Measurements from ENCODE around the gene ARHGEF4. TPM values are rescaled to one million over a fixed set of nuclear protein-coding genes. Genes with fewer than 3 reads are reported as not detected.
A peak's percentile ranks its signal among the peaks of the same experiment; 100 is the strongest.

ARHGEF4 gene, protein sequence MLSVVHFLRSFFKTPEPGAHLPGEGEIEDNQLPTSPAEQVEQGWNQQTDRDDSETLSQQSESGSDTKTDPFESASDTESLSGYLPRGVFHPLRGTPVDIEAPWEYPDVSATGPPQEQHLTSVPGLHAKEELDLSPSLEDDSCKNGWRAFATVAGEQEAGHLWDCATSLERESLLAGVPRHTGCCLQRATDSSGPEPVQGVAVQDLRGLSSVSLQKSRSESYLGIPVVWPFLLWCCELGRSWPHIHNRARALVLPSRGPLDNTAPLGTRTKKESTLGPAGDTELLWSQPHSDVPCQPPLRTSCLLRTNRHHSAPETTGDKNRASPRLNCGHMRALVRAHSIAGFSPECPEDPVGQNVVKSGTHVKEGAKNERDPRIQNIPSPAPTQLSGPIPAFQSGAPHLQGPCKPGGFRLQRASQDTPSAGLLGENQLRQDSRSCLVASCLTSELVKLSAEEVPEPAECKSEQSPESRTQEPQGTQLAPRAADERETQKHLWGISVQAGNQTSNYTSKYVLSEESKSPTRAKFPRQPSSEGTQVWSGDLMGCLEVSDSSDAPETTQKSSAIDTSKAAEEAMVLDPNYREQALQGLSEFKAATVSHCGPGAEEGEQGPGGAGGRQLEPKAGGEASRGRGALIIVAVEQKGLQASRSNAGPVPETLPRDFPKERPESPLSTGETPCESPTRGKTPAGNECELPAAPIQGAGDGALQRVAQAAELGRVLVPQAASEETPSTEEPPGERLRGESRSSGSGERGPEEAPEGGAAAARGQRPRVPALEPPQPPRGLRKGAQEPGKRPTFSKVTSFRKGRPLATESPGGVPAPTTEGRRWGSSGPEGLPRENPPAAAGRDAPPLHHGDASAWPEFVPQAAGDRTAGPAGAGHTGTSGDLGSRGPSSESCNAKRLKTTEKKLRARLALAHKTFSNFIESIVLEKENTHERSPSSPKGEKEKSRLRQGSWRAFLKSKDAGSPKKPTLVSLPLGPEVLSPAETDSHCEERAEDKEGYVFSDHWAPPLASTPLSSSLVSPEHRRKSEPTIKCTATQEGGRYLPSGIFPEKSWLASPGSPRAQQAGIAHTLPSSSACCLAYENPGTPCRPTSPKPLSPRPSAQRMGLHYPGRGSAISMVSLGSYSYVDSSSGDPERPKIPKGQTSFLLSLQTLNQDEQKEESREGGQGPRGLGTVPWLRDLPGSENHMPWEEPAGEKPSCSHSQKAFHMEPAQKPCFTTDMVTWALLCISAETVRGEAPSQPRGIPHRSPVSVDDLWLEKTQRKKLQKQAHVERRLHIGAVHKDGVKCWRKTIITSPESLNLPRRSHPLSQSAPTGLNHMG (N-terminal part only)
- polyA plus RNA-seq (2013, experiment 1 of 2), result 8.6 TPM
- polyA plus RNA-seq (2013, experiment 2 of 2), result 9.4 TPM

DNA sequence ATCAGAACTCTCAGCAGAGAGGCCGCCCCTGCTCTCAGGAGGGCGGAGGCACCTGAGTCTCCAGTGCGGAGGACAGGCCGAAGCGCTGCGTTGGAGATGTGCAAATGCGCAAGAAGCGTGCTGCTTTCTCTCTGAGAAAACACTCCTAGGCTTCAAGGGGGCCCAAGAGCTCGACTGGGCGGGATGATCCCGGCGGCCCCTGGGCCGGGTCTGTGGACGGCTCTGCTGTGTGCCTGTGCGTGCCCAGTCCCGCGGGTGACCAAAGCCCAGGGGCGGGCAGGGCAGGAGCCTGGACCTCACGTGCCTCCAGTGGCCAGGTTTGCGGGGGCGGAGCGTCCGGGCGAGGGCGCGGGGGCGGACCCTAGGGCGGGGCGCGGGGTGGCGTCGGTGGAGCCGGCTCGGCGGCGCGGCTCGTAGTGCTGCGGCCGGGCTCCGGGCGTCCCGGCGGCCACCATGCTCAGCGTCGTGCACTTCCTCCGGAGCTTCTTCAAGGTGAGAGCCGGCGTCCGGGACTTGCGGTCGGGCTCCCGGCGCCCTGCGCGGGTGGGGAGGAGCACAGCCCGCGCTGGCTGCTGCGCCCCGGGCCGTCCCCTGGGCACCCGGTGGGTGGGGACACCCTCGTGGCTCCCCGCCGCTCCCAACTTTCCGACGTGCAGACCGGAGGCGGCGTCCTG lies at the start of gene ARHGEF4:
TSS of gene ARHGEF4 (plus strand) at position 414 of the 674 bp plus-strand sequence. CDS start at position 454, 40 bp downstream.
- 5% methylated on average over 70 of the region's 70 CpGs for WGBS
- Histone ChIP-seq H3K27ac (ENCODE audit: low read depth, low read length) (no peak within 1 kb of the TSS), H3K9me3 (ENCODE audit: insufficient read depth, low read depth, low read length) (no peaks in the 10 kb centered on the region), H3K36me3 (ENCODE audit: insufficient read depth, low read length) (no peaks in the 10 kb centered on the region), H3K4me1 (ENCODE audit: insufficient read depth, low read length) (no peaks in the 10 kb centered on the region), H3K27me3 (ENCODE audit: insufficient read depth, low read length) (peaks cover 34% of the 10 kb centered on the region), H3K9ac (ENCODE audit: low read depth, low read length) (peak within 1 kb of the TSS; percentile 70), H3K4me3 (ENCODE audit: low read length) (peak within 1 kb of the TSS; percentile 63)

DNA sequence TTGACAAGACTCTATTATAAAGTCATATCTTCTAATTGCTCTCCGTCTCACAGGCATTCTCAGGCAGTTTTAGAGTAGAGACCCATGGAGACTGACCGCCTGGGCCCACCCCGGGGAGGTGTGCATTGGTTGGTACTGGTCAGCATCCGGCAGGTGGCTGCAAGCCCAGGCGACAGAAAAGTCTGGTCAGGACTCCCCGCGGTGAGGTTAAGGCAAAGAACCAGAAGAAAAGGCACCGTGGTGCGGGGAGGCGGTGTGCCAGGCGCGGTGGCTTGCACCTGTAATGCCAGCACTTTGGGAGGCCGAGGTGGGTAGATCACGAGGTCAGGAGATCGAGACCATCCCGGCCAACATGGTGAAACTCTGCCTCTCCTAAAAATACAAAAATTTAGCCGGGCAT lies 48.9 kb upstream of the ARHGEF4 start:
- WGBS, result 89% methylated on average over 17 of the region's 17 CpGs
- no peaks in the 10 kb centered on the region for H3K36me3 ChIP-seq (ENCODE audit: insufficient read depth, low read length)
- no peaks in the 10 kb centered on the region for H3K27me3 ChIP-seq (ENCODE audit: insufficient read depth, low read length)
- H3K4me3 ChIP-seq (ENCODE audit: low read length), result no peak overlapping the region
- no peak overlapping the region for H3K27ac ChIP-seq (ENCODE audit: low read depth, low read length)
- H3K4me1 ChIP-seq (ENCODE audit: insufficient read depth, low read length), result no peaks in the 10 kb centered on the region
- no peak overlapping the region for H3K9ac ChIP-seq (ENCODE audit: low read depth, low read length)
- H3K9me3 ChIP-seq (ENCODE audit: insufficient read depth, low read depth, low read length), result no peaks in the 10 kb centered on the region

DNA sequence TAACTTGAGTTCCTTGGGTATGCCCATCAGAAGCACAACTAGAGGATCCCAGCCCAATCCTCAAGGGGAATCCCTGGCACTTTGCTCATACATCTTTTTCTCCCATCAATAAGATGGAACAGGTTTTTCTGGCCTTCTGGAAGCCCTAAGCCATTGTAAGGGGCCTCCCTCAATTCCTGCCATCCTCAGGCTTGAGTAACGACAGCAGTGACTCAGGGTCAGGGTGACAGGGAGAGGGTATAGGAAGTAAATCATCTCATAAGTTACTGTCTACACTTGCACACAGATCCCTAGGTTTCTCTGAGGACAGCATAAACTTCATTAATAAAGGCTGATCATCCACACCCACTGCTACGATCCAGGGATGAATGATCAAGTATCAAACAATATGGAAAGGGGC lies 46.4 kb upstream of the ARHGEF4 start:
- Histone ChIP-seq H3K9me3 (ENCODE audit: insufficient read depth, low read depth, low read length) (no peaks in the 10 kb centered on the region), H3K4me3 (ENCODE audit: low read length) (no peak overlapping the region), H3K27me3 (ENCODE audit: insufficient read depth, low read length) (no peaks in the 10 kb centered on the region), H3K27ac (ENCODE audit: low read depth, low read length) (no peak overlapping the region), H3K9ac (ENCODE audit: low read depth, low read length) (no peak overlapping the region), H3K4me1 (ENCODE audit: insufficient read depth, low read length) (no peaks in the 10 kb centered on the region), H3K36me3 (ENCODE audit: insufficient read depth, low read length) (no peaks in the 10 kb centered on the region)
- 90% methylated on average over 2 of the region's 2 CpGs for WGBS

DNA sequence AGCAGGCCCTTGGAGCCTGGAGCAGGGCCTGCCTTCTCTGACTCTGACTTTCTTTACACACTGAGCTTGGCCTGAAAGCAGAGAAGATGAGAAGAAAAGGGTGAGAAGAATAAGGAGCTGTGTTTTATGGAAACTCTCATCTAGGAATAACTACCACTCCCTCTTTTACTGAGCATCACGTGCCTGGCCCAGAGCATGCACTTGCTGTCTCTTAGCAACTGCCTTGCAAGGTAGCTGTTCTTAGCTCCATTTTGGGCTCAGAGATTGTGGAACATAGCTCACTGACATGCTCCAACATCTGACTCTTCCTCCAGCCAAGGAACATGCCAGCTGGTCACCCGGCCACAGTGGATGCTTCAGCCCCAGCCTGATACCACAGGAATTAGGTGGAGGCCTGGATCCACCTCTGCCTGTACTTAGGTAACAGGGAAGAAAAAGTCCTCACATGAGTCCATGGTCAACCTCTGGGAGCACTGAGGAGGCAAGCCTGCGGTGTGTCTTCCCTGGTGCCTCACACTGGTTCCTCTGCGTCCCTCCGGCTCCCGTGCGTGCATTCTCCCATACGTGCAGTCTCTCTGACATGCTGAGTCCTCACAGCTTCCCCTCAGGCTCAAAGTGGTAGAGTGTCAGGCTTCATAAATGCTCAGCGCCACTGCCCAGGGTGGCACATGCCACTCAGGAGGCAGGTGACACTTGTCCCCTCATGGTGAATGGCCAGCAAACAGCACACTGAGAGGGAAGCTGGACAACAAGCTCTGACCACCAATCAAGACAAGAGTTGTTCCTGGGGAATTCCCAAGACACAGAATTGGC lies 45.7 kb upstream of the ARHGEF4 start:
- Histone ChIP-seq H3K27ac (ENCODE audit: low read depth, low read length) (no peak overlapping the region), H3K9ac (ENCODE audit: low read depth, low read length) (no peak overlapping the region), H3K27me3 (ENCODE audit: insufficient read depth, low read length) (no peaks in the 10 kb centered on the region), H3K4me1 (ENCODE audit: insufficient read depth, low read length) (no peaks in the 10 kb centered on the region), H3K9me3 (ENCODE audit: insufficient read depth, low read depth, low read length) (no peaks in the 10 kb centered on the region), H3K36me3 (ENCODE audit: insufficient read depth, low read length) (no peaks in the 10 kb centered on the region), H3K4me3 (ENCODE audit: low read length) (no peak overlapping the region)
- 90% methylated on average over 9 of the region's 9 CpGs for WGBS

DNA sequence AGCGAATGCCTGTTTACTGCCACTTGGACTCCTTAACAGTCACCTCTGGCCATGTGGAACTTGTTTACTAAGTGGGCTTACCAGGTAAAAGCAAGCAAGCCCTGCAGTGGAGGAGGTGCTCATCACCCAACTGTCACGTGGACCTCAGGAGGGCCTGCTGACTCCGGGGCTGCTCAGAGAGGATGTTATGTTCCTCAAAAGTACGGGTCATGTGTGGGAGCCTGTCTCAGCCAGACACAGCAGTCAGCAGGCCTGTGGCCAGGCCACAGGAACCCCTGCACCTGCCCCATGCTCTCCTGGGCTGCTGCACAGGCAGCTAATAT lies 45.1 kb upstream of the ARHGEF4 start:
- Histone ChIP-seq H3K4me1 (ENCODE audit: insufficient read depth, low read length) (no peaks in the 10 kb centered on the region), H3K27ac (ENCODE audit: low read depth, low read length) (no peak overlapping the region), H3K9me3 (ENCODE audit: insufficient read depth, low read depth, low read length) (no peaks in the 10 kb centered on the region), H3K36me3 (ENCODE audit: insufficient read depth, low read length) (no peaks in the 10 kb centered on the region), H3K9ac (ENCODE audit: low read depth, low read length) (no peak overlapping the region), H3K4me3 (ENCODE audit: low read length) (no peak overlapping the region), H3K27me3 (ENCODE audit: insufficient read depth, low read length) (no peaks in the 10 kb centered on the region)
- WGBS, result 80% methylated on average over 4 of the region's 4 CpGs

DNA sequence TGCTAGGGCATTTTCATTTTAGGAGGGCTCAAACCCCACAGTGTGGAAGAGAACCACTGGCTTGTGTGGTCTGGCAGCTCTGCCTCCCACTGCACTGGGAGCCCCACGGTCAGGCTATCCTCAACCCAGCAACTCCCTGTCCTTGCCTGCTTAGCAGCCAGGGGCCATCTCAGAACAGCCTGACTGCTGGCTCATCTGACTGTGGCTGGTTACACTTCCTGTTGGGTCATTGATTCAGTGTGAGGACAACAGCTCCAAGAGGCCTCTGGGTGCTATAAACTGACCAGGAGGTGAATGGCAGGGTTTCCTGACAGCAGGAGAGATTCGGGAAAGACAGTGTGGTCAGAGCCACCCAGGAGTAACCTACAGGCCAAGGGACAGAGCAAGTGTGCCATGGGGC lies 41.3 kb upstream of the ARHGEF4 start:
- H3K9me3 ChIP-seq (ENCODE audit: insufficient read depth, low read depth, low read length), result no peaks in the 10 kb centered on the region
- no peaks in the 10 kb centered on the region for H3K36me3 ChIP-seq (ENCODE audit: insufficient read depth, low read length)
- peaks cover 5% of the 10 kb centered on the region; the same call in 1 of the 2 replicates for H3K4me1 ChIP-seq (ENCODE audit: insufficient read depth, low read length)
- WGBS, result 77% methylated on average over 2 of the region's 2 CpGs
- H3K4me3 ChIP-seq (ENCODE audit: low read length), result no peak overlapping the region
- no peak overlapping the region for H3K9ac ChIP-seq (ENCODE audit: low read depth, low read length)
- peaks cover 18% of the 10 kb centered on the region for H3K27me3 ChIP-seq (ENCODE audit: insufficient read depth, low read length)
- H3K27ac ChIP-seq (ENCODE audit: low read depth, low read length), result no peak overlapping the region

DNA sequence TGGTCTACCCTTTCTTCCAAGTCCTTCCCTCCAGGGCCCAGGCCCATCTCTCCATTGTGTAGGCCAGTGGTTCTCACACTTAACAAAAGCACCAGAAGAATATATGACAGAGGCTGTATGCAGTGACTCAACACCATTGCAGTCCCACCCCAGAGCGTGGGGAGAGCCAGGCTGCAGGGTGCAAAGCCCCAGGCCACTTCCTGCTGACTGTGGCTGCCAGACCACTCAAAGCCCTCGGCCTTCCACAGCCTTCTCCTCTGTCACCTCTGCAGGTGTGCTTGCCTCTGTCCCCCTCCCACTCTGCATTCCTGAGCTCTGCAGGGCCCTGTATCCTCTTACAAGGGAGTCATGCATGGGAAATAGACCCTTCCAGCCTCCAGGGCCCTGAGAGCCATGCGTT lies 40.4 kb upstream of the ARHGEF4 start:
- Histone ChIP-seq H3K9me3 (ENCODE audit: insufficient read depth, low read depth, low read length) (no peaks in the 10 kb centered on the region), H3K4me1 (ENCODE audit: insufficient read depth, low read length) (peaks cover 5% of the 10 kb centered on the region; the same call in 1 of the 2 replicates)
- 53% methylated on average over 3 of the region's 3 CpGs for WGBS

DNA sequence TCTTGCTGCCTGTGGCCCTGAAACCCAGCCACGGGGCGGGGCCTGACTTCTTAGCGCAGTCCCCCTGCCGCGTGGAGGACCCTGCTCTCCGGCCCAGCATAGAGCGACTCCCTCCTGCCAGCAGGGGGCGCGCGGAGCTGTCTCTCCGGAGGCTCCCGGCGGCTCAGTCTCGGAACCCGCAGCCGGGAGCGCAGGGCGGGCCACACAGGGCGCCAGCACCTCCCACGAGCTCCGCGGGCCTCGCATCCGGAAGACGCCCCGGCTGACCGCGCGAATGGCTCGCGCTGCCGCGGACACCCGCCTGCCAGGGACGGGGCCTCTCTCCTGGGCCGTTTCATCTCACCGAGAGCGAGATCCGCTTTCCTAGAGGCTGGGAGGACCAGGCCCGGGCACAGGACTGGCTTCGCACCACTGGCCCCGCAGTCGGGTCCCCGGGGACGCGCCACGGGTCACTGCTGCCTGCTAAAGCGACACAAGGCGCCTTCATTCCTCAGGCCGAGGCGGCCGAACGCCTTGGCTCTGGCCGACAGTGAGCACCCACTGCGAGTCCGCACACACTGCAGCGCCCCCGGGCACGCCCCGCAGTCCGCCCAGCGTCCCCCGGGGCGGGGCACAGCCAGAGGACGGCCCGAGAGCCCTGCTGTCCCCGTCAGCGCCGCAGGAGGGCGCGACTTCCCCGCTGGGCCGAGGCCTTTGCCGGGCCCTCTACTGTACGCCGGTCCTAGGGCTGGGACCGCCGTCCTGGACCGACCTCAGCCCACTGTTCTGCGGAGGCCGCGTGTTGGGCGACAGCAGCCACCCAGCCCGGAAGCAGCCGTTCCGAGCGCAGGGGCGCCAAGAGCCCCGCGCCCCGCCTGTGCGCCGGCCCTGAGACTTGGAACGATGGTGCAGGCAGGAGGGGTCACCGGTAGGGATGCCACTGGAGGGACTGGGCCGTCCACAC lies 39.0 kb upstream of the ARHGEF4 start:
- Histone ChIP-seq H3K27ac (ENCODE audit: low read depth, low read length) (no peak overlapping the region), H3K4me3 (ENCODE audit: low read length) (peak overlapping the region; percentile 77), H3K9me3 (ENCODE audit: insufficient read depth, low read depth, low read length) (no peaks in the 10 kb centered on the region), H3K9ac (ENCODE audit: low read depth, low read length) (peak overlapping the region; percentile 57), H3K4me1 (ENCODE audit: insufficient read depth, low read length) (peaks cover 5% of the 10 kb centered on the region; the same call in 1 of the 2 replicates), H3K36me3 (ENCODE audit: insufficient read depth, low read length) (no peaks in the 10 kb centered on the region), H3K27me3 (ENCODE audit: insufficient read depth, low read length) (peaks cover 18% of the 10 kb centered on the region)
- under 1% methylated on average over 96 of the region's 96 CpGs for WGBS

More for the DNA sequence above, 40.4 kb upstream of the ARHGEF4 start:
- Histone ChIP-seq H3K9ac (ENCODE audit: low read depth, low read length) (no peak overlapping the region), H3K4me3 (ENCODE audit: low read length) (no peak overlapping the region), H3K27me3 (ENCODE audit: insufficient read depth, low read length) (peaks cover 18% of the 10 kb centered on the region), H3K27ac (ENCODE audit: low read depth, low read length) (no peak overlapping the region), H3K36me3 (ENCODE audit: insufficient read depth, low read length) (no peaks in the 10 kb centered on the region)

DNA sequence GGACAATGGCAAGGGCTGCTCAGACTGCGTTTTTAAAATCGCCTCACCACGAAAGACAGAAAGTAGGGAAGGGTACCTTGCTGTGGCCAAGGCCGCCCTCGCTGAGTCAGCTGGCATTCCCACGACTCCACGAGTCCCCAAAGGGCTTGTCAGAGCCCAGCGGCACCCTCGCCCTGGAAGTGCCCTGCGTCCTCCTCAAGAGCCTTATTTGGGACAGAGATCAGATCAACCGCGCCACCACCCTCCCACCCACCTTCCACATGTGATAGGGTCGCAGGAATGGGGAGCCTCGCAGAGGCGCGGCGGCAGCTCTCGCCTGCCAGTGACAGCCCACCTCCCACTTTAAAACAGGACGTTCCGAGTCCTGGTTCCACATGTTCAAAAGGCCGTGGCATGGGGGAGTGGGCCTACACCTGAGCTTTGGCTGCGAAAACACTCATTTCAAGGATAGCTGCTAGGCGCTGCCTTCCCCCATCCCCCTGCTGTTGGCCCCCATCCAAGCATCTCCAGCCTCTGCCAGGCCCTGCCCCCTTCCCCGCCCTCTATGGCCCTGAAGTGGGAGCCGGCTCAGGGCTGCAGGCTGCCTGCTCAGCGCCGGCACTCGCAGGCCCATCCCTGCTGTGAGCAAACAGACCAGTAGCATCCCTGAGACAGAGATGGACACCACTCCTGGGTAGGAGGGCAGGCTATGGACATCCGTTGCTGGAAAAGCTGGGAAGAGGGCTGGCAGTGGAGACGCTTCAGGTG lies 38.1 kb upstream of the ARHGEF4 start:
- H3K9ac ChIP-seq (ENCODE audit: low read depth, low read length), result no peak overlapping the region
- peak overlapping the region; percentile 77 for H3K4me3 ChIP-seq (ENCODE audit: low read length)

More for the DNA sequence above, 38.1 kb upstream of the ARHGEF4 start:
- Histone ChIP-seq H3K4me1 (ENCODE audit: insufficient read depth, low read length) (peaks cover 5% of the 10 kb centered on the region; the same call in 1 of the 2 replicates), H3K27ac (ENCODE audit: low read depth, low read length) (no peak overlapping the region), H3K36me3 (ENCODE audit: insufficient read depth, low read length) (no peaks in the 10 kb centered on the region), H3K9me3 (ENCODE audit: insufficient read depth, low read depth, low read length) (no peaks in the 10 kb centered on the region), H3K27me3 (ENCODE audit: insufficient read depth, low read length) (peaks cover 18% of the 10 kb centered on the region)
- 7% methylated on average over 30 of the region's 30 CpGs for WGBS

Measured in HUES64 (cell line).